ENCODE measurements around the gene ZSCAN30.

ZSCAN30 gene

GRCh38 chr18:35241448-35241804 lies 48.6 kb downstream of the ZSCAN30 start:
- TF ChIP-seq, protein P1, sequence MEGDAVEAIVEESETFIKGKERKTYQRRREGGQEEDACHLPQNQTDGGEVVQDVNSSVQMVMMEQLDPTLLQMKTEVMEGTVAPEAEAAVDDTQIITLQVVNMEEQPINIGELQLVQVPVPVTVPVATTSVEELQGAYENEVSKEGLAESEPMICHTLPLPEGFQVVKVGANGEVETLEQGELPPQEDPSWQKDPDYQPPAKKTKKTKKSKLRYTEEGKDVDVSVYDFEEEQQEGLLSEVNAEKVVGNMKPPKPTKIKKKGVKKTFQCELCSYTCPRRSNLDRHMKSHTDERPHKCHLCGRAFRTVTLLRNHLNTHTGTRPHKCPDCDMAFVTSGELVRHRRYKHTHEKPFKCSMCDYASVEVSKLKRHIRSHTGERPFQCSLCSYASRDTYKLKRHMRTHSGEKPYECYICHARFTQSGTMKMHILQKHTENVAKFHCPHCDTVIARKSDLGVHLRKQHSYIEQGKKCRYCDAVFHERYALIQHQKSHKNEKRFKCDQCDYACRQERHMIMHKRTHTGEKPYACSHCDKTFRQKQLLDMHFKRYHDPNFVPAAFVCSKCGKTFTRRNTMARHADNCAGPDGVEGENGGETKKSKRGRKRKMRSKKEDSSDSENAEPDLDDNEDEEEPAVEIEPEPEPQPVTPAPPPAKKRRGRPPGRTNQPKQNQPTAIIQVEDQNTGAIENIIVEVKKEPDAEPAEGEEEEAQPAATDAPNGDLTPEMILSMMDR (IDR thresholded peaks at IDR 0.05; ENCODE audit: insufficient read depth, low read depth, low read length, missing control alignments): no peak
- H3K4me3 ChIP-seq (ENCODE audit: low read depth, low read length): peak overlapping the region; percentile 94
- no peak for DNase-seq (ENCODE audit: low read depth)

- peak within 1 kb of the TSS; percentile 94 for H3K4me3 ChIP-seq (ENCODE audit: low read depth, low read length)
- DNase-seq (ENCODE audit: low read depth): peak; percentile 98
- TF ChIP-seq, protein P1 (IDR thresholded peaks at IDR 0.05; ENCODE audit: insufficient read depth, low read depth, low read length, missing control alignments): no peak
These were observed 49.2 kb downstream of the ZSCAN30 start, which contains the start of gene ZNF397 for GRCh38 chr18:35240664-35241447. Gene ZNF397, plus strand, starts transcription at chr18:35241034. Its CDS starts 1,437 bp downstream, at chr18:35242471.

- DNase-seq (ENCODE audit: low read depth): no peak
- TF ChIP-seq, protein P1 (IDR thresholded peaks at IDR 0.05; ENCODE audit: insufficient read depth, low read depth, low read length, missing control alignments): no peak
- H3K4me3 ChIP-seq (ENCODE audit: low read depth, low read length): no peak overlapping the region
These were observed 50.7 kb downstream of the ZSCAN30 start for GRCh38 chr18:35239314-35239713.

DNA sequence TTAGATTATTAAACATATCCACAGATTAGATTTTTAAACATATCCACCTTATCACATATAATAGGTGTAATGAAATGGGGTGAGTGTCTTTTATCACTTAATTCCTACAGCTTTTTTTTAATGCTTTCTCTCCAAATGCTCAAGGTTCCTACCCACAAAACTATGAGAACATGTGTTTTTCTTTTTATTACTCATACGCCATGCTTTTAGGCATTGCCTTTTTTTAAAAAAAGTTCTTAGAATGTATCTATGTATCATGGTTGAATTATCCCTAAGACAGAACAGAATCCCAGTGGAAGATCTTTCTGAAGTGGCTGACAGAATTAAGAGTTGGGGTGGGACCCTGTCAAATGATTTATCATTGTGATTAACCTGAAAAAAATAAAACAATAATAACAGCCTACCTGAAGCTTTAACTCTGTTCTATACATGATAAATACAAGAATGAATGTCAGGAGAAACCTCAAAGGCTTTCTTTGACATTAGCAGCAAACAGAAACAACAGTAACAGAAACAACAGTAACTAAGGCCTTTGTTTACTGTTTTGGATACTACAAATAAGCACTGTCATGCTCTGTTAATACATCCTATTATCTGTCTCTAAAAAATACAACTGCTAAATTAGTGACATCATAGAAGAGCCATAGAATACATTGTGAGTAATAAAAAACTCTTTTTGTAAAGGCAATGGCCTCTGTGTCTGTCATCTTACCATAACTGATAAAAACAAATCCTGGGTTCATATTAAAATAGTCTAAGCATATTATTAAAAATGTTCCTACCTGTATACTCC lies 53.3 kb downstream of the ZSCAN30 start:
- DNase-seq (ENCODE audit: low read depth): no peak
- H3K4me3 ChIP-seq (ENCODE audit: low read depth, low read length): no peak overlapping the region
- TF ChIP-seq, protein P1 (IDR thresholded peaks at IDR 0.05; ENCODE audit: insufficient read depth, low read depth, low read length, missing control alignments): no peak

DNA sequence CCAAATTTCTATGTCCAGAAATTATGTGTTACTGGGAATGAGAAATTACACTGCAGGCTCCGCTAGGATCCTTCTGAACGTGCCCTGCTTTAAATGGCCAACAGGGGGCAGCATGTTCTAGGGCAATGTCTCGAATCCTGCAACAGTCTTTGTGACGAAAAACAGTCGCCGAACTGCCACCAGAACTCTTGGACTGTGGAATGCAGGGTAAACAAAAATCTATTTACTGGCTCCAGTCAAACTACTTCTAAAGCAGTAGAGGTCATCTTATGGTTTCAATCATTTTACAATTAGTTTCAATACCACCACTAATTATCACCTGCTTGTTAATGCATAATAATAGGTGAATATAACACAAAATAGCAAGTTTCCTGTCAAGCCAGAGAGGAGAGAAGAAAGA lies 59.0 kb downstream of the ZSCAN30 start:
- TF ChIP-seq, protein P1 (IDR thresholded peaks at IDR 0.05; ENCODE audit: insufficient read depth, low read depth, low read length, missing control alignments): peak; percentile 78
- H3K4me3 ChIP-seq (ENCODE audit: low read depth, low read length): peak overlapping the region; percentile 28; the same call in 1 of the 2 replicates
- DNase-seq (ENCODE audit: low read depth): peak; percentile 84

DNA sequence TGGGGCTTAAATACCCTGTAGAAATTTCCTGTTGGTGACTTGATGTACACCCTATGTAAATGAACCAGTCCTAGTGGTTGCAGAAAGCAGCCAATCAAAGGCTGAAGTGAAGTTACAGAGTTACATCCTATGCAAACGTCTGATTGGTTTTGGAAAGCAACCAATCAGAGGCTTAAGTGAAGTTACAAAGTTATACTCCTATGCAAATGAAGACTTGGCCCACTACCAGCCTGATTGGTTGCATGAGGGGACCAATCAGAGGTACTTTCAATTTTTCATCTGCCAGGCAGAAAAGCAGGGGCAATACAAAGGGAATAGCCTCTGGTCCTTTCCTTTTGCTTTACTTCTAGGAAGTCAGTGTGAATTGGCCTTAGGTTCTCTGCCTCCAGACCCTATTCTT lies 62.8 kb downstream of the ZSCAN30 start:
- no peak overlapping the region for H3K4me3 ChIP-seq (ENCODE audit: low read depth, low read length)
- TF ChIP-seq, protein P1 (IDR thresholded peaks at IDR 0.05; ENCODE audit: insufficient read depth, low read depth, low read length, missing control alignments): no peak
- DNase-seq (ENCODE audit: low read depth): no peak
